Measurements from ENCODE around the gene CYSLTR2. TPM values are rescaled to one million over a fixed set of nuclear protein-coding genes. Genes with fewer than 3 reads are reported as not detected.
"Not testable (repeated sequence)": the region's sequence is repeated elsewhere in the genome, so short reads cannot be mapped to it uniquely, and the experiment has no call there.

CYSLTR2 gene
- polyA plus RNA-seq, 3 donors, result 0.16 to 0.41 (median 0.28) TPM

GRCh38 chr13:48643159-48643558, 10.6 kb upstream of the CYSLTR2 start:
- no peak for DNase-seq

- no peak for DNase-seq
These were observed 9.6 kb upstream of the CYSLTR2 start for GRCh38 chr13:48644141-48644540.

- no peak for DNase-seq
These were observed 8.8 kb upstream of the CYSLTR2 start for GRCh38 chr13:48644951-48645350.

GRCh38 chr13:48645845-48646244, 7.9 kb upstream of the CYSLTR2 start:
- DNase-seq, result no peak

- DNase-seq, result no peak
These were observed 6.9 kb upstream of the CYSLTR2 start for GRCh38 chr13:48646791-48647190.

- no peak for DNase-seq
These were observed 6.1 kb upstream of the CYSLTR2 start for GRCh38 chr13:48647625-48648024.

GRCh38 chr13:48648446-48648845, 5.3 kb upstream of the CYSLTR2 start:
- no peak for DNase-seq

GRCh38 chr13:48652851-48653471, 768 bp upstream of the CYSLTR2 start:
- DNase-seq, result no peak

GRCh38 chr13:48654511-48654910, 782 bp downstream of the CYSLTR2 start:
- no peak for DNase-seq

- DNase-seq, result no peak
These were observed 1.6 kb downstream of the CYSLTR2 start for GRCh38 chr13:48655291-48655690.

GRCh38 chr13:48656608-48657007, 2.9 kb downstream of the CYSLTR2 start:
- no peak for DNase-seq

- DNase-seq, result no peak
These were observed 6.8 kb downstream of the CYSLTR2 start for GRCh38 chr13:48660361-48661076.

GRCh38 chr13:48661107-48661506, 7.4 kb downstream of the CYSLTR2 start:
- DNase-seq, result no peak

- no peak for DNase-seq
These were observed 8.5 kb downstream of the CYSLTR2 start for GRCh38 chr13:48662226-48662625.

GRCh38 chr13:48667136-48667535, 13.4 kb downstream of the CYSLTR2 start:
- DNase-seq, result no peak

- not testable (repeated sequence) for DNase-seq
These were observed 17.7 kb downstream of the CYSLTR2 start for GRCh38 chr13:48671421-48671820.

- DNase-seq, result no peak
These were observed 21.5 kb downstream of the CYSLTR2 start for GRCh38 chr13:48675247-48675646.

GRCh38 chr13:48678316-48678715, 24.6 kb downstream of the CYSLTR2 start:
- no peak for DNase-seq

GRCh38 chr13:48679941-48680680, 26.4 kb downstream of the CYSLTR2 start:
- no peak for DNase-seq

- DNase-seq, result no peak
These were observed 27.1 kb downstream of the CYSLTR2 start for GRCh38 chr13:48680756-48681392.

- no peak for DNase-seq
These were observed 28.2 kb downstream of the CYSLTR2 start for GRCh38 chr13:48681905-48682304.

- no peak for DNase-seq
These were observed 28.7 kb downstream of the CYSLTR2 start for GRCh38 chr13:48682436-48682835.
